Measurements from ENCODE around the gene CARMIL3.

DNA sequence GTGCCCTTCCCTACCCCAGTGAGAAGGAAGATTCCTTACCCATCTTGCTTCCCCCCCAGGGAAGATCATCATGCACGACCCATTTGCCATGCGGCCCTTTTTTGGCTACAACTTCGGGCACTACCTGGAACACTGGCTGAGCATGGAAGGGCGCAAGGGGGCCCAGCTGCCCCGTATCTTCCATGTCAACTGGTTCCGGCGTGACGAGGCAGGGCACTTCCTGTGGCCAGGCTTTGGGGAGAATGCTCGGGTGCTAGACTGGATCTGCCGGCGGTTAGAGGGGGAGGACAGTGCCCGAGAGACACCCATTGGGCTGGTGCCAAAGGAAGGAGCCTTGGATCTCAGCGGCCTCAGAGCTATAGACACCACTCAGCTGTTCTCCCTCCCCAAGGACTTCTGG lies 51.6 kb downstream of the CARMIL3 start:
- TF ChIP-seq, protein P1, sequence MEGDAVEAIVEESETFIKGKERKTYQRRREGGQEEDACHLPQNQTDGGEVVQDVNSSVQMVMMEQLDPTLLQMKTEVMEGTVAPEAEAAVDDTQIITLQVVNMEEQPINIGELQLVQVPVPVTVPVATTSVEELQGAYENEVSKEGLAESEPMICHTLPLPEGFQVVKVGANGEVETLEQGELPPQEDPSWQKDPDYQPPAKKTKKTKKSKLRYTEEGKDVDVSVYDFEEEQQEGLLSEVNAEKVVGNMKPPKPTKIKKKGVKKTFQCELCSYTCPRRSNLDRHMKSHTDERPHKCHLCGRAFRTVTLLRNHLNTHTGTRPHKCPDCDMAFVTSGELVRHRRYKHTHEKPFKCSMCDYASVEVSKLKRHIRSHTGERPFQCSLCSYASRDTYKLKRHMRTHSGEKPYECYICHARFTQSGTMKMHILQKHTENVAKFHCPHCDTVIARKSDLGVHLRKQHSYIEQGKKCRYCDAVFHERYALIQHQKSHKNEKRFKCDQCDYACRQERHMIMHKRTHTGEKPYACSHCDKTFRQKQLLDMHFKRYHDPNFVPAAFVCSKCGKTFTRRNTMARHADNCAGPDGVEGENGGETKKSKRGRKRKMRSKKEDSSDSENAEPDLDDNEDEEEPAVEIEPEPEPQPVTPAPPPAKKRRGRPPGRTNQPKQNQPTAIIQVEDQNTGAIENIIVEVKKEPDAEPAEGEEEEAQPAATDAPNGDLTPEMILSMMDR (IDR thresholded peaks at IDR 0.05), result no peak
- TF ChIP-seq POLR2A (IDR thresholded peaks at IDR 0.05) (no peak), POLR2AphosphoS5 (IDR thresholded peaks at IDR 0.05) (no peak)
